ENCODE measurements around the gene NCOA1. TPM values are rescaled to one million over a fixed set of nuclear protein-coding genes. Genes with fewer than 3 reads are reported as not detected.

Gene NCOA1
- total and polyA plus RNA-seq, 2 experiments from 2014 or later: 32.5 to 51.7 TPM

DNA sequence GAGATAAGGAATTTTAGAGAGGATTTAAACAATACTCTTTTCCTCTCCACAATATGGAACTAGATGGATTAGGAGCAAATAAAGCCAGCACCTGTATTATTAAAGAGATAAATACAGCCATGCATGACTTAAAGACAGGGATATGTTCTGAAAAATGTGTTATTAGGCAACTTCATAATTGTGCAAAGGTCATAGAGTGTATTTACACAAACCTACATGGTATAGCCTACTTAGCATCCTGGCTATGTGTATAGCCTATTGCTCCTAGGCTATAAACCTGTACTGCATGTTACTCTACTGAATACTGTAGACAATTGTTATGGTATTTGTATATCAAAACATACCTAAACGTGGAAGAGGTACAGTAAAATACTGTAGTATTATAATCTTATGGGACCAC, 249.1 kb downstream of the NCOA1 start:
- Histone ChIP-seq H3K4me1 (ENCODE audit: insufficient read depth) (no peaks in the 10 kb centered on the region), H3K9me3 (ENCODE audit: low read depth) (no peaks in the 10 kb centered on the region), H3K36me3 (replicated peaks; ENCODE audit: insufficient read depth, low read depth) (no peaks in the 10 kb centered on the region), H2AFZ (no peak overlapping the region), H3K79me2 (no peaks in the 10 kb centered on the region), H3K27me3 (no peaks in the 10 kb centered on the region), H3K9me2 (replicated peaks; ENCODE audit: insufficient read depth) (no peaks in the 10 kb centered on the region), H3K4me3 (no peak overlapping the region), H3K27ac (no peak overlapping the region), H3K4me2 (no peak overlapping the region), H4K20me1 (ENCODE audit: insufficient read depth, poor library complexity, severe bottlenecking) (no peaks in the 10 kb centered on the region)
- TF ChIP-seq EZH2 (IDR thresholded peaks at IDR 0.05; ENCODE audit: borderline replicate concordance) (no peak), EZH2phosphoT487 (IDR thresholded peaks at IDR 0.05; ENCODE audit: low read depth, severe bottlenecking, unreplicated experiment) (no peak)
- TF ChIP-seq, protein P1, sequence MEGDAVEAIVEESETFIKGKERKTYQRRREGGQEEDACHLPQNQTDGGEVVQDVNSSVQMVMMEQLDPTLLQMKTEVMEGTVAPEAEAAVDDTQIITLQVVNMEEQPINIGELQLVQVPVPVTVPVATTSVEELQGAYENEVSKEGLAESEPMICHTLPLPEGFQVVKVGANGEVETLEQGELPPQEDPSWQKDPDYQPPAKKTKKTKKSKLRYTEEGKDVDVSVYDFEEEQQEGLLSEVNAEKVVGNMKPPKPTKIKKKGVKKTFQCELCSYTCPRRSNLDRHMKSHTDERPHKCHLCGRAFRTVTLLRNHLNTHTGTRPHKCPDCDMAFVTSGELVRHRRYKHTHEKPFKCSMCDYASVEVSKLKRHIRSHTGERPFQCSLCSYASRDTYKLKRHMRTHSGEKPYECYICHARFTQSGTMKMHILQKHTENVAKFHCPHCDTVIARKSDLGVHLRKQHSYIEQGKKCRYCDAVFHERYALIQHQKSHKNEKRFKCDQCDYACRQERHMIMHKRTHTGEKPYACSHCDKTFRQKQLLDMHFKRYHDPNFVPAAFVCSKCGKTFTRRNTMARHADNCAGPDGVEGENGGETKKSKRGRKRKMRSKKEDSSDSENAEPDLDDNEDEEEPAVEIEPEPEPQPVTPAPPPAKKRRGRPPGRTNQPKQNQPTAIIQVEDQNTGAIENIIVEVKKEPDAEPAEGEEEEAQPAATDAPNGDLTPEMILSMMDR (IDR thresholded peaks at IDR 0.05; ENCODE audit: poor library complexity): no peak
- 87% methylated on average over 1 of the region's 1 CpG for WGBS (ENCODE audit: low lambda C conversion rate, missing lambda C conversion rate)
- DNase-seq (ENCODE audit: low spot score): no peak

DNA sequence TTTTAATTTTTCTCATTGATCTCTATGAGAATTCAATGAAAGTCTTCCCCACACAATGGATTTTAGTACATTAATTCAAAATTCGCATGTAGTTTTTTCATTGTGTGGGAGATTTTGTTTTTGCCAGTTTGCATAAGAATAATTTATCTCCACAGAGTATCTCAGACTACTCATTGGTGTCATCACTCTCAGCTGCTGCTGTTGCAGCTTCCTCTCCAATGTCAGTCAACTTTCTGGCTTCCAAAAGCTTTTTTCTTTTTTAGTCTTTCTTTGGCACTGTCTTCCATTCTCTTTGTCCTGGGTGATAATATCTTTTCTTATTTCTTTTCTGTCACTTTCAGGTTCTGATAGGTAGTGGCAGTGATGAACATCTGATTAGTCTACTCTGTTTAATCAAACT, 251.7 kb downstream of the NCOA1 start:
- Histone ChIP-seq H3K9me3 (ENCODE audit: low read depth) (no peaks in the 10 kb centered on the region), H3K4me2 (no peak overlapping the region), H3K79me2 (no peaks in the 10 kb centered on the region), H3K36me3 (replicated peaks; ENCODE audit: insufficient read depth, low read depth) (peaks cover 4% of the 10 kb centered on the region), H4K20me1 (ENCODE audit: insufficient read depth, poor library complexity, severe bottlenecking) (no peaks in the 10 kb centered on the region), H3K27me3 (no peaks in the 10 kb centered on the region), H3K4me1 (ENCODE audit: insufficient read depth) (no peaks in the 10 kb centered on the region), H3K4me3 (no peak overlapping the region), H3K27ac (no peak overlapping the region), H3K9me2 (replicated peaks; ENCODE audit: insufficient read depth) (no peaks in the 10 kb centered on the region), H2AFZ (no peak overlapping the region)
- WGBS (ENCODE audit: low lambda C conversion rate, missing lambda C conversion rate): 100% methylated on average over 1 of the region's 1 CpG
- DNase-seq (ENCODE audit: low spot score): no peak
- TF ChIP-seq, protein P1 (IDR thresholded peaks at IDR 0.05; ENCODE audit: poor library complexity): no peak
- TF ChIP-seq EZH2phosphoT487 (IDR thresholded peaks at IDR 0.05; ENCODE audit: low read depth, severe bottlenecking, unreplicated experiment) (no peak), EZH2 (IDR thresholded peaks at IDR 0.05; ENCODE audit: borderline replicate concordance) (no peak)

DNA sequence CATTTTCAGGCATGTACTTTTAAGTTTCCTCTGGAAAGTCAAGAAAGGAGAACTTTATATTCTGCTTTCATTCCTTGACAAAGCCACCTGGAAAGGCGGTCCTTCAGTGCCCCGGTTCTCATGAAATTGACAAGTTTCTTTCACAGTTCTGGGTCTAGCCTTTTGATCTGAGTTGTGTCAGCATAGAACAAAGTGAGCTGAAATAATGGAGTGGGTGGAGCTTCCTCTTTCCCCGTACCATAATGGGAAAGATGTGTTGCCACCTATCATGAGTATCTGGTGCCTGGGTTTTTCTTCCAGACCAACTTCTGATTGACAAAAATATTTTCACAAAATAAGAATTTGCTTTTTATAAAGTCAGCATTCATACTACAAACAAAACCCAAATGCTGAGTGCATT, 252.9 kb downstream of the NCOA1 start:
- Histone ChIP-seq H3K9me2 (replicated peaks; ENCODE audit: insufficient read depth) (no peaks in the 10 kb centered on the region), H4K20me1 (ENCODE audit: insufficient read depth, poor library complexity, severe bottlenecking) (no peaks in the 10 kb centered on the region), H3K27me3 (no peaks in the 10 kb centered on the region), H3K27ac (peak overlapping the region; percentile 2), H3K4me2 (no peak overlapping the region), H3K79me2 (no peaks in the 10 kb centered on the region), H3K36me3 (replicated peaks; ENCODE audit: insufficient read depth, low read depth) (peaks cover 4% of the 10 kb centered on the region), H3K4me1 (ENCODE audit: insufficient read depth) (no peaks in the 10 kb centered on the region), H3K9me3 (ENCODE audit: low read depth) (no peaks in the 10 kb centered on the region), H3K4me3 (no peak overlapping the region), H2AFZ (no peak overlapping the region)
- 81% methylated on average over 3 of the region's 3 CpGs for WGBS (ENCODE audit: low lambda C conversion rate, missing lambda C conversion rate)
- no peak for DNase-seq (ENCODE audit: low spot score)
- TF ChIP-seq, protein P1 (IDR thresholded peaks at IDR 0.05; ENCODE audit: poor library complexity): no peak
- TF ChIP-seq EZH2 (IDR thresholded peaks at IDR 0.05; ENCODE audit: borderline replicate concordance): no peak
- TF ChIP-seq EZH2phosphoT487 (IDR thresholded peaks at IDR 0.05; ENCODE audit: low read depth, severe bottlenecking, unreplicated experiment): no peak

DNA sequence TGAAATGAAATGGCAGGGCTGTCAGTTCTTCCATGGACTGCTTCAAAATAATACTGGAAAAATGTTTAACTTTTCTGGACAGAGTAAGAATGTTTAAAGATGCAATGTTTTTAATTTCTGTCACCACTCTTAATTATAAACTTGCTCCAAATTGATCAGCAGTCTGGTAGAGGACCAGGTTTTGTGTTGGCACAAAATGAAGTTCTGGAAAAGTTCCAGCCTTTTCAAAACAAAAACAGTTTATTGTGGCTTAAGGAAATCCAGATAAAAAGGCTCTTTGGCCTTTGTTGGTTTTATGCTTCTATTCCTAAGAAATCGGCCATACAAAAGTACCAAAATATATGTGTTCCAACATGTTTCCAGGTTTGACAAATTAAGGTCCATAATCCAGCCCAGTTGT, 253.3 kb downstream of the NCOA1 start:
- Histone ChIP-seq H3K79me2 (no peaks in the 10 kb centered on the region), H3K9me3 (ENCODE audit: low read depth) (no peaks in the 10 kb centered on the region), H3K27me3 (no peaks in the 10 kb centered on the region), H3K9me2 (replicated peaks; ENCODE audit: insufficient read depth) (no peaks in the 10 kb centered on the region), H3K27ac (peak overlapping the region; percentile 2), H2AFZ (no peak overlapping the region), H3K4me1 (ENCODE audit: insufficient read depth) (no peaks in the 10 kb centered on the region), H3K4me2 (no peak overlapping the region), H4K20me1 (ENCODE audit: insufficient read depth, poor library complexity, severe bottlenecking) (no peaks in the 10 kb centered on the region), H3K36me3 (replicated peaks; ENCODE audit: insufficient read depth, low read depth) (peaks cover 4% of the 10 kb centered on the region), H3K4me3 (no peak overlapping the region)
- TF ChIP-seq EZH2 (IDR thresholded peaks at IDR 0.05; ENCODE audit: borderline replicate concordance): no peak
- TF ChIP-seq EZH2phosphoT487 (IDR thresholded peaks at IDR 0.05; ENCODE audit: low read depth, severe bottlenecking, unreplicated experiment): no peak
- TF ChIP-seq, protein P1 (IDR thresholded peaks at IDR 0.05; ENCODE audit: poor library complexity): no peak
- no peak for DNase-seq (ENCODE audit: low spot score)
- 67% methylated on average over 1 of the region's 1 CpG for WGBS (ENCODE audit: low lambda C conversion rate, missing lambda C conversion rate)
